Endometrium (tissue), 2 donors: ENCODE data around the gene PSMG4.

Experiments
- FAIRE-seq: peaks from 2 replicates; lab custom pipeline; 2012; peaks lifted over from hg19 to GRCh38; lab: Jason Lieb, UNC
- donor health status: control.
- donor health status: control.

Gene PSMG4

GRCh38 chr6:3251462-3252314 lies 7.1 kb upstream of the PSMG4 start:
- peak; percentile 72 for FAIRE-seq

- no peak for FAIRE-seq
Measured at GRCh38 chr6:3252369-3252768, 6.4 kb upstream of the PSMG4 start.

GRCh38 chr6:3252861-3253596 lies 5.7 kb upstream of the PSMG4 start:
- no peak for FAIRE-seq

GRCh38 chr6:3253597-3253961 lies 5.2 kb upstream of the PSMG4 start:
- no peak for FAIRE-seq

GRCh38 chr6:3258201-3258600 lies 546 bp upstream of the PSMG4 start:
- FAIRE-seq, result no peak

GRCh38 chr6:3259491-3259958 lies 778 bp downstream of the PSMG4 start:
- FAIRE-seq, result no peak

GRCh38 chr6:3260296-3260695 lies 1.5 kb downstream of the PSMG4 start:
- FAIRE-seq, result no peak

GRCh38 chr6:3260772-3261517 lies 2.2 kb downstream of the PSMG4 start:
- no peak for FAIRE-seq

GRCh38 chr6:3261518-3261820 lies 2.7 kb downstream of the PSMG4 start:
- no peak for FAIRE-seq

GRCh38 chr6:3261921-3262320 lies 3.2 kb downstream of the PSMG4 start:
- no peak for FAIRE-seq

GRCh38 chr6:3263096-3263495 lies 4.3 kb downstream of the PSMG4 start:
- no peak for FAIRE-seq

GRCh38 chr6:3264356-3264755 lies 5.6 kb downstream of the PSMG4 start:
- FAIRE-seq, result no peak

- FAIRE-seq, result no peak
Measured at GRCh38 chr6:3265671-3266070, 6.9 kb downstream of the PSMG4 start.

GRCh38 chr6:3266170-3266569 lies 7.4 kb downstream of the PSMG4 start:
- no peak for FAIRE-seq

GRCh38 chr6:3267162-3267561 lies 8.4 kb downstream of the PSMG4 start:
- no peak for FAIRE-seq

- no peak for FAIRE-seq
Measured at GRCh38 chr6:3268680-3269079, 9.9 kb downstream of the PSMG4 start.

GRCh38 chr6:3269281-3269975 lies 10.7 kb downstream of the PSMG4 start:
- no peak for FAIRE-seq

- no peak for FAIRE-seq
Measured at GRCh38 chr6:3270258-3270657, 11.5 kb downstream of the PSMG4 start.

- no peak for FAIRE-seq
Measured at GRCh38 chr6:3271756-3272155, 13.0 kb downstream of the PSMG4 start.

GRCh38 chr6:3272911-3273547 lies 14.3 kb downstream of the PSMG4 start:
- no peak for FAIRE-seq

- FAIRE-seq, result no peak
Measured at GRCh38 chr6:3273707-3274521, 15.2 kb downstream of the PSMG4 start.
